ENCODE measurements around the gene STAG1.
"Not testable (repeated sequence)": the region's sequence is repeated elsewhere in the genome, so short reads cannot be mapped to it uniquely, and the experiment has no call there.

The STAG1 gene

DNA sequence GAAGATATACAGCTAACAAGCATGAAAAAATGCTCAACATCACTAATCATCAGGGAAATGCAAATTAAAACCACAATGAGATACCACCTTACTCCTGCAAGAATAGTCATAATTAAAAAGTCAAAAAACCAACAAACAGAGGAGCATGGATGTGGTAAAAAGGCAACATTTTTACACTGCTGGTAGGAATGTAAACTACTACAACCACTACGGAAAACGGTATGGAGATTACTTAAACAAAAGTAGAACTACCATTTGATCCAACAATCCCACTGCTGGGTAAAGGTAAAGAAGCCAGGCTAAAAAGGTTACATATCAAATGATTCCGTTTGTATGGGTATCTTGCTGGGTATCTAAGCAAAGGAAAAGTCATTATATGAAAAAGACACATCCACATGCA, 53.8 kb downstream of the STAG1 start:
- no peak for DNase-seq

DNA sequence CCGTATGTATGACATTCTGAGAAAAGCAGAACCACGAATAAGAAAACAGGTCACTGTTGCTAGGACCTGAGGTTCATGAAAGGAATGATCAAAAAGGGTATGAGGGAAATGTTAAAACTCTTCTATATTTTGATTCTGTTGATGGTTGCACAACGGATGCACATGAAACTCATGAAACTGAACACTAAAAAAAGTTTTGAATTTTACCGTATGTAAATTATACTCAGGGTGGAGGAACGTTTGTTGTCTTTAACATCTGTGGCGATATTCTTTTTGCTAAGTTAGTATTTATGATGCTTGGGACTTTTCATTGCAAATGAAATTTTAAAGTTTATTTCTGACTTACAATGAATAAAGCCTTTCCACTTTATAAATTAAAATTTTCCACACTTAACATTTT, 55.4 kb downstream of the STAG1 start:
- no peak for DNase-seq

DNA sequence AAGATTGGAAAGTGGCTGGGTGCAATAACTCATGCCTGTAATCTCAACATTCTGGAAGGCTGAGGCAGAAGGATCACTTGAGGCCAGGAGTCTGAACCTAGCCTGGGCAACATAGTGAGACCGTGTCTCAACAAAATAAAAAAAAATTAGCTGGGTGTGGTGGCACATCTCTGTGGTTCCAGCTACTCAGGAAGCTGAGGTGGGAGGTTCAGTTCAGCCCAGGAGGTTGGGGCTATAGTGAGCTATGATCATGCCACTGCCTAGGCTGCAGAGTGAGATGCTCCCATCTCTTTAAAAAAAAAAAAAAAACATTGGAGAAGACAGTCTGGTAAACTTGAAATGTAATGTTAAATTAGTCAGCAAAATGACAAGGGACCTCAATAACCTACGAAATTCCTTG, 57.9 kb downstream of the STAG1 start:
- DNase-seq, result no peak

DNA sequence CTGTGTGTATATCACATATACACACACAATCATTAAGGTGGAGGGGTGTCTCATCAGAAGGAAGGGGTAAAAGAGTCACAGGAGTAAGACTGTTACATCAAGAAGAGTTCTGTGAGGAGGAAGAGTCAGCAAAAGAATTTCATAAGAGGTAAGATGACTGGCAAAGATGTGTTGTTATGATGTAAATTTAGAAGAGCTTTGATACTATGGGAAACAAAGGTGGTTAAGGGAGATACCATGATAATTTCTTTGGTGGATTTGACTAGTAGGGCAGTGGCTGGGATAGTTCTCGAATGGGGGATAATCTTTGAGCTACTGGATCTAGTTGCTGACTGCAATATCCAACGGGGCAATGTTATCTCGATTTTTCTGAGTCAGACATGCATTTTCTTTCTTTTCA, 61.6 kb downstream of the STAG1 start:
- no peak for DNase-seq

DNA sequence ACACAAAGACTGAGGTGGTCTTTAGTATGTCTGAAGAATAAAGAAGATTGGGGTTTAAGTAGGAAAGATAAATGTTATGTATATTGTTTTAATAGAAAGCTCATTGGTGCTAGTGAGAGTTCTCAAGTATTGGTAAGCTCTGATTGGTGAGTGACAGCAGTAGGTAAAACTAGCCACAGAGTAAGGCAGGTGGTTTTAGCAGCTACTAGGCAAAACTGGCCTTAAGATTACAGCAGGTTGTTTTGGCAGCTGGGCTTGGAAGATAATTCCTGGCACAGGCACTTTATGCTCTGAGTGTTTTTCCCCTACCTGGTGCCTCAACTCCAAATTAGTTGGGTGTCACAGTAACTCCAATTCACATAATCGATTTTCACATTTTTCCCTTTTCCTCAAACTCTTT, 66.3 kb downstream of the STAG1 start:
- no peak for DNase-seq

DNA sequence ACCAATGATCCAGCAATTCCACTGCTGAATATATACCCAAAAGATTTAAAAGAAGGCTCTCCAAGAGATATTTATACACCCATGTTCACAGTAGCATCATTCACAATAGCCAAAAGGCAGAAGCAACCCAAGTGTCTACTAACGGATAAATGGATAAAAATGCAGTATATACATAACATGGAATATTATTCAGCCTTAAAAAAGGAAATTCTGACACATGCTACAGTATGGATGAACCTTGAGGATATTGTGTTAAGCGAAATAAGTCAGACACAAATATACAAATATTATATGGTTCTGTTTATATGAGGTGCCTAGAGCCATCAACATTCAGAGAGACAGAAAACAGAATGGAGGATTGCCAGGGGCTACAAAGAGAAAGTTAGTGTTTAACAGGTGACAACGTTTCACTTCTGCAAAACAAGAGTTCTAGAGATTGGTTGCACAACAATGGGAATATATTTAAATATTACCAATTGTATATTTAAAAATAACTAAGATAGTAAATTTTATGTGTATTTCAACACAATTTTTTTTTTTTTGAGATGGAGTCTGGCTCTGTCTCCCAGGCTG, 69.4 kb downstream of the STAG1 start:
- no peak for DNase-seq

DNA sequence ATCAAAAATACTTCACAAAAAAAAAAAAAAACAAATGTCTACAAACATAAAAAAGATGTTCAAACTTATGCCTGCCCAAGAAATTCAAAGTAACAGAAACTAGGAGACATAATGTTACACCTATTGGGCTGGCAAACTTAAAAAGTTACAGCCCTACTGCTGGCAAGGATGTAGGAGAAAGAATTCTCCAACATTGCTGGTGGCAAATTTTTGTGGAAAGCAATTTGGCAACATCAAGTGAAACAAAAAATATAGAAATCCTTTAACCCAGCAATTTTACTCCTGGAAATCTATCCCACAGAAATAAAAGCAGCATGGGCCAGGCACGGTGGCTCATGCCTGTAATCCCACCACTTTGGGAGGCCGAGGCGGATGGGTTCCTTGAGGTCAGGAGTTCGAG, 73.2 kb downstream of the STAG1 start:
- DNase-seq, result no peak

DNA sequence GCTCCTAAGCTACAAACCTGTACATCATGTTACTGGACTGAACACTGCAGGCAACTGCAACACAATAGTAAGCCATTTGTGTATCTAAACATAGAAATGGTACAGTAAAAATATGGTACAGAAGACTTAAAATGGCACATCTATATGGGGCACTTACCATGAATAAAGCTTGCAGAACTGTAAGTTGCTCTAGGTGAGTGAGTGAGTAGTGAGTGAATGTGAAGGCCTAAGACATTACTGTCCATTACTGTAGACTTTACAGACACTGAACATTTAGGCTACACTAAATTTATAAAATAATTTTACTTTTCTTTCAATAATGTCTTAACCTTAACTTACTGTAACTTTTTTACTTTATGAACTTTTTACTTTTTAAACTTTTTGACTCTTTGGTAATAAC, 76.2 kb downstream of the STAG1 start:
- no peak for DNase-seq

DNA sequence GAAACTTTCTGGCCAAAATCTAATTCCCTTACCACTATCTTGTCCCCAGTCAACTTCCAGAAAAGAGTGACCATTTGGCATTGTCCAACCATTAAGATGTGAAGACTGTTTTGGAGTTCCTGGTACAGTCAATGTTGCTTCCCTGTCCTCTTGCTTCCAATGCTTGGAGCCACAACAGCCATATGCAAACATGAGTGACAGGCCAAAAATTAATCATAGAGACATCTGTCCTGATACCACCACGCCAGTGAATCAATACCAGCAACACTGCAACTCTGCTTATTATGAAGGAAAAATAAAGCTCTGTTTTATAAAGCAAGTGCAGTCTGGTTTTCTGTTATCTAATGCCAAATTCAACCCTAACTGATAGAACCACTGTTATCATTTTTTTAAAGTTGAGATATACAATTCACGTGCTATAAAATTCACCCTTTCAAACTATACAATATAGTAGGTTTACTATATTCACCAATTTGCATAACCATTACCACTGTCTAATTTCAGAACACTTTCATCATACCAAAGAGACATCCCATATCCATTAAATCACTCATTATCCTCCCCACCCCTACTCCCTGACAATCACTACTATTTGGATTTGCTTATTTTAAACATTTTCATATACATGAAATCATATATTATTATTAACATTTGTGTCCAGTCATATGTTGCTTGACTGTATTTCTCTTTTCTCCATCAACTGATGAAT, 76.9 kb downstream of the STAG1 start:
- no peak for DNase-seq

DNA sequence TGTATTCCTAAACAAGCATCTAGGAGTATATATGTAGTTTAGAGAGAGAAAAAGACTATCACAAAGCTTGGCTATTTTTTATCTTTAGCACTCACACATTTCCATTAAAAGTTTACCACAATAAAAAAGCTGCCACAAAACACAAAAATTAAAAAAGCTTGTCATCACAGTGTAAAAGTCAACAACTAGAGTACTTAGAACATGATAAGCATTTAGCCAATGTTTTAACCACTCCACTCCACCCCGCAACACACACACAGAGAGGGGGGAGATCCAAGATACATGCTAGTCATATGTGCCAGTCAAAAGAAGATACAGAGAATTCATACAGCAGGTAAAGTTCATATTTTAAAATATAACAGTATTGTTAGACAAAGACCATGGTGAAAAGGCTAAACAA, 79.7 kb downstream of the STAG1 start:
- no peak for DNase-seq

DNA sequence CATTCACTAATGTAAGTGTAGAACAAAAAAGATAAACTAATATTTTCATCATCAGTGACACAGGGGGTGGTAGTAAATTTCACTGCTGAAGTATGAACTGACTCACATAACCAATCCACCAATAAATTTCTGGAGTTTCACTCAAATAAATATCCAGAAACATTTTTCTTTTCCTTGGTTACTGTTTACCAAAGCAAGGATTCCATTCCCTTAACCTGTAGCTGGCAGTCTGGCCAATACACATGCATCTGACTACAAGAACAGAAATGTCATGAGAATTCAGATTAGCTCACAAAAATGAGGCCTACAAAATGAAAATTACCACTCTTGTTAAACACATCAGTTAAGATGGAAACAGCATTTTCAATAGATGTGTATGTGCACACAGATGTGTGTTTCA, 80.3 kb downstream of the STAG1 start:
- DNase-seq, result no peak

DNA sequence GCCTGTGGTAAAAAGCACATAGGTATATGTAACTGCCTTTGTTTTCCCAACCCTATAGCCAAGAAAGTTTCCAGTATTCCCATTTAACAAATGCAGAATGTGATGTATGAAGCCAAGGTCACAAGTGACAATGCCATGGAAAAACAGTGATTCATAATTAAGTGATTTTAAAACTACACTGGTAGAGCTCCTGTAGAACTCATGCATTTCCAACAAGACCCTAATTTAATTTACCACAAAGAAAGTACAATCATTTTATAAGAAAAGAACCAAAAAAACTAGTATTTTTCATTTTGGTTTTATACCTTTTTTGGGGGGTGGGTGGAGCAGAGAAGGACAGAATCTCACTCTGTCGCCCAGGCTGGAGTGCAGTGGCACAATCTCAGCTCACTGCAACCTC, 82.0 kb downstream of the STAG1 start:
- DNase-seq, result no peak

DNA sequence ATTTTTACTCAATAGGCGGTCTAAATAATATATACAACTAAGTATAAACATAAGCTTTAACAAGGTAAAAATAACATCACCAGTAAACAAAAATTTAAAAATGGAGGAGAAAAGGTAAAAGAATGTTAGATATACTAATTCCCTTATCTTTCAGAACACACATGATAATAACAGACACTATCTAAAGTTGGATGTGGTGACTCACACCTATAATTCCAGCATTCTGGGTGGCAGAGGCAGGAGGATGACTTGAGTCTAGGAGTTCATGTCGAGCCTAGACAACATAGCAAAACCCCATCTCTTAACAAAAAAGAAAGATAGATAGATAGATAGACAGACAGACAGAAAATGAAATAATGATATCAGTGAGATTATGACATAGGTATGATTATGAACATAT, 85.1 kb downstream of the STAG1 start:
- DNase-seq, result no peak

DNA sequence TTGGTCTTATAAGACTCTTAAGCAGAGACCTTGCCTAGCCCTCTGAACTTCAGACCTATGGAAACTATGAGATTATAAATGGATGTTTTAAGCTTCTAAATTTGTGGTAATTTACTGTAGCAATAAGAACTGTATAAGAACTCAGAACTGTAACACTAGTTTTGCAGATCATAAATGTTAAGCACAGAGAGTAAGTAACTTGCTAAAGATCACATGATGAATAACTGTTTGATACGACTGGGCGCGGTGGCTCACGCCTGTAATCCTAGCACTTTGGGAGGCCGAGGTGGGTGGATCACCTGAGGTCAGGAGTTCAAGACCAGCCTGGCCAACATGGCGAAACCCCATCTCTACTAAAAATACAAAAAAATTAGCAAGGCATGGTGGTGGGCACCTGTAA, 85.9 kb downstream of the STAG1 start:
- not testable (repeated sequence) for DNase-seq

DNA sequence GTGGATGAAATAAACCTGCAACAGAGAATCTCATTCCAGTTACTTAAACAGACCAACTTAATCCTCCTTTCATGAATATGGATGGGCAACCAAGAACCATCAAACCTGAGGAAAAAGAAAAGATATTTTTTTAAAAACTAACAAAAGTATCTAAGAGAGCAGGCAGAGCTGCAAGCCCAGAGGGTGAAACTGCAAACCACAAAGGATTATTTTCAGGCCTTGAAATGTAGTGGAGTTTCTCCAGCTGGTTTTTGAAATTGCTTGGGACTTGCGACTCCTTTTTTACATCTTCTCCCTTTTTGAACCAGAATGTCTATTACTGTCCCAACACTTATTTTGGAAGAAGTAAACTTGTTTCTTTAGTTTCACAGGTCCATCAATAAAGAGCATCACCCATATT, 87.4 kb downstream of the STAG1 start:
- no peak for DNase-seq

DNA sequence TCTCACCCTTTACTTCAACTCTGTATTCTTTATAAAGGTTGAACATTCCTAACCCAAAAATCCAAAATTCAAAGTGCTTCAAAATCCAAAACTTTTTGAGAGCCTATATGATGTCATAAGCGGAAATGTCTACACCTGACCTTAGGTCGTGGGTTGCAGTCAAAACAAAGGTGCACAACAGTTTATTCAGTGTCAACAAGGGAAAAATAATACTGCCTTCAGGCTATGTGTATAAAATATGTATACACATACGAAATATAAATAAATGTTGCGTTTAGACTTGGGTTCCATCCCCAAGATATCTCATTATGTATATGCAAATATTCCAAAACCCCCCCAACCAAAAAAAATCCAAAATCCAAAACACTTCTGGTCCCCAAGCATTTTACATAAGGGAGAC, 90.9 kb downstream of the STAG1 start:
- no peak for DNase-seq

DNA sequence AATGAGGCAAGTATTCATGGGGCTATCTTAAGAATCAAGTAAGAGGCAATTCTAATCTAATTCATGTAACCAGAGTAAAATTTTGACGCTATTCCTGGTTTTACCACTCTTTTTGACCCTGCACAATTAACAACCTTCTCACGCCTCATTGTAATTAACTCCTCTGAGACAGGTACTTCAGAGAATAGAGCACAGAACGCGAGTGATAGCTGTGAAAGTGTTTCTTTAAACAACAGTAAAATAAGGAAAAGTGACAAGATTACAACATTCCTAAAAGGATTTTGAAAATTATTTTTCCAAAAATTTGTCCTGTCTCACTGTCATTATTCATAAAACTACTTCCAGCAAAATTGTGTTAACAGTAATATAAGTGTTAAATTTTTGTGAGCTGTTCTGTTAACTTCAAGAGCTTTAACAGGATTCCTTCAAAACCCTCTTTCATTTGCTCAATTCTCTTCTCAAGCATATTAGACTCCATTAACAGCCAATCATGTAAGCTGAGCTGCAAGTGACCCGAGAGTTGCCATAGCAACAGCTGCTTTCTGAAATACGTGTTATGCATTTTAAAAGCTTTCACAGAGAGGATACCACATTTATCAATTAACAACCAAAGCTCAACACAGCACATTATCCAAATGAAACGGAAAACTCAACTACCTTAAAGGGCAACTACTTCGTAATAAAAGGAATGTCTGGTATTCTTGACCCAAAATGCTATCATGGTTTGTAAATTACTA, 93.1 kb downstream of the STAG1 start:
- DNase-seq, result no peak

DNA sequence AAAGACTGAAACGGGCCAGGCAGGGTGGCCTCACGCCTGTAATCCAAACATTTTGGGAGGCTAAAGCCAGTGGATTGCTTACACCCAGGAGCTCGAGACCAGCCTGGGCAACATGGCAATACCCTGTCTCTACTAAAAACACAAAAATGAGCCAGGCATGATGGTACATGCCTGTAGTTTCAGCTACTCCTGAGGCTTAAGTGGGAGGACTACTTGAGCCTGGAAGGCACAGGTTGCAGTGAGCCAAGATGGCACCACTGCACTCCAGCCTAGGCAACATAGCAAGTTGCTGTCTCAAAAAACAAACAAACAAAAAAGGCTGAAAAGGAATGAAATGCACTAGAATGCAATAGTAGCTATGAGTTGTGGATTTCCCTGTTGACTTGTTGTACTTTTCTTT, 94.7 kb downstream of the STAG1 start:
- DNase-seq, result no peak

DNA sequence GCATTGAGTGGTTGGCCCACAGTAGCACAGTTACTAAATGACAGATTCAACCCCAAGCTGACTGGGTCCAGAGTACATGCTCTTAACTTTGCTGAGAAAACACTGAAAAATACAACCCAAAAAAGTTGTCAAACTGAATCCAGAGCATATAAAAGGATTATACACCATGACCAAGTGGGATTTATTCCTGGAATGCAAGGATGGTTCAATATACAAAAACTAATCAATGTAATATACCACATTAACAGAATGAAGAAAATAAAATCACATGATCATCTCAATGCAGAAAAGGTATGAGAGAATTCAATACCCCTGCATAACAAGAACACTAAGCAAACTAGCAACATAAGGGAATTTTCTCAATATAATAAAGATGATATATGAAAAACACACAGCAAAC, 98.5 kb downstream of the STAG1 start:
- DNase-seq, result no peak

DNA sequence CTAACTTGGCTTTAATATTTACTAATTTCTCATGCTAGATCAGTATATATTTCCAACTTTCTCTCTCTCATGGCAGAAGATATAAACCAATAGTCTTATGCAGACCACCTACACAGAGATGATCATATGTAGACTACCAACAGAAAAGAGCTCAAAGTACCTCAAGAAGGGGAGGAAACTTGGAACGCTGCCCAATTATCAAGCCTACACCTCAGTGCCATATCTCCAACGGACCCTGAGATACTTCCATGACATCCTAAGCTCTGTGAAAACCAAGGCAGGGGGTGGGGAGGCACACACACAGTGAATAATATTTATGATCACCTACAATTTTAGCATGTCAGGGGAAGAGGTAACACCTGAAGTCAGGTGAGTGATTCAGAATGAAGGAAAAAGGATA, 100.6 kb downstream of the STAG1 start:
- DNase-seq, result no peak

DNA sequence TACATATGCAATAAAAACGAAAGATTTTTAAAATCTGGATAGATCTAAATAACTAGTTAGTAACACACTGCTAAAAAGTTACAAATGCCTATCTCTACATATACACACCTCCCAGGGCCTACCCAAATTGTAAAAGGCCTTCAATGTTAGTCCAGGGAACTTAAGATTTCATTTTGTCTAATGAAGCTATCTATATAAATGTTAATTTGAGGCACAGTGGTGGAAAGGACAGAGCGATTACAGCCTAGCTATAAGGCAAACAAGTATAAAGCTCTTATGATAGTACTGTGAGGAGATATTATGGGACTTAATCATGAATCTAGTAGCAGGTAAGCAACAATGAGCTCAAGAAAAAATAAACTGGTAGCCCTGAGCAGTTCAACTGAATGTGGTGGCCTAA, 101.7 kb downstream of the STAG1 start:
- no peak for DNase-seq

DNA sequence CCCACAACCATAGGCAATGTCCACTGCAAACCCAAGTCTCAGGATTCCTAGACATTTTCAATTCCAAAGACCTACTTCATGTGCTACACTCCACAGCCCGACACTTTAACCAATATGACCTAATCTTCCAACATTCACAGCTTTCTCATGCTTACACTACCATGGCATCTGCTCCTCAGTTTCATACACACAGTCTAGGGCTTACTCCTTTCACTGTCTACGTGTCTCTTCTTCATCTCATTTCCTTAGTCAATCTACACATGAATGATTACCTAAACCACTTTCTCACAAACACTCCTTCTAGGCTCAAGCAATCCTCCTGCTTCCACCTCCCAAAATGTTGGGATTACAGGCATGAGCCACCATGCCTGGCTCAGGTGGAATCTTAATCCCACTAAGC, 106.3 kb downstream of the STAG1 start:
- DNase-seq, result no peak

DNA sequence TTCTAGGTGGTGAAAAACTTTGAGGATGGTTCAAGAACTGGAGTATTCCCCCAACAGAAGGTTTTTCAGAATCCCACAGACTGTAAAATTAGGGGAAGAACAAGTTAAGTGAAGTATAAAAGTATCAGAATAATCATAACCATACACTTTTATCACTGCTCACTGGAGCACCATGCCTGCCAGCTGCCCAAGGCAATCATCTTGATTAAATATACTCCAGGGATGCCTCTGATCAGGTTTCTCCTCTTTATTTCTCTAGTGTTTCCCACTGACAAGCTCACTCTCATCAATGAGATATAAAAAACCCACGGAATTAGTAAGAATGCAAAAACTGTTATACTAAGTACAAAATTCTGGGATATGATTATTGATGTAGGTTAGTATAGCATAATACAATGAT, 108.0 kb downstream of the STAG1 start:
- no peak for DNase-seq

DNA sequence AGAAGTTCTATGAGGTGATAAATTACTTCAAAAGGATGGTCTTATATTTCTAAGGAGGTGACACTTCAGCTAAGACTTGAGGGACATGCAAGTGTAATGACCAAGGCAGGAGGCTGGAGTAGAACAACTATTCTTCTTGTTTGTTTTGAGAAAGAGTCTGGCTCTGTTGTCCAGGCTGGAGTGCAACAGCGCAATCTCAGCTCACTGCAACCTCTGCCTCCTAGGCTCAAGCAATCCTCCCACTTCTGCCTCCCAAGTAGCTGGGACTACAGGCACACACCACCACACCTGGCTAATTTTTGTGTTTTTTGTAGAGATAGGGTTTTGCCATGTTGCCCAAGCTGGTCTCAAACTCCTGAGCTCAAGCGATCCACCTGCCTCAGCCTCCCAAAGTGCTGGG, 108.8 kb downstream of the STAG1 start:
- not testable (repeated sequence) for DNase-seq

DNA sequence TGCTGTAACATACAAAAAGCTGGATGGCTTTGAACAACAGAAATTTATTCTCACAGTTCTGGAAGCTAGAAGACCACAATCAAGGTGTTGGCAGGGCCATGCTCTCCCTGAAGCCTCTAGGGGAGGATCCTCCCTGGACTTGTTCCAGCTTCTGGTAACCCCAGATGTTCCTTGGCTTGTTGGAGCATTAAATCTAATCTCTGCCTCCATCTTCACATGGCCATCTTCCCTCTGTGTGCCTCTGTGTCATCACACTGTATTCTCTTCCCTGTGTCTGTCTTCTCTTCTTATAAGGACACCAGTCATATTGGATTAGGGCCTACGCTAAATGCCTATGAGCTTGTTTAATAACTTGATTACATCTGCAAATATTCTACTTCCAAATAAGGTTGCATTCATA, 109.5 kb downstream of the STAG1 start:
- DNase-seq, result no peak

Data from islet precursor cell (in vitro differentiated cells).